CD4-positive, alpha-beta T cell treated with Interleukin-2 at 100 ng/mL for 4 hours (primary cell): ENCODE measurements around the gene ABHD11.
"Not testable (repeated sequence)": the region's sequence is repeated elsewhere in the genome, so short reads cannot be mapped to it uniquely, and the experiment has no call there.

ENCODE experiments used
- DNase-seq: peaks from one replicate; pipeline ENCODE4 v3.0.0-alpha.2; 2020; ENCODE audit warnings: low spot score

Gene ABHD11

GRCh38 chr7:73718905-73719805, 19.4 kb downstream of the ABHD11 start, which contains the start of gene STX1A:
Gene STX1A (minus strand): TSS chr7:73719669. CDS start chr7:73719631, 38 bp downstream.
- DNase-seq: peak; percentile 67

DNA sequence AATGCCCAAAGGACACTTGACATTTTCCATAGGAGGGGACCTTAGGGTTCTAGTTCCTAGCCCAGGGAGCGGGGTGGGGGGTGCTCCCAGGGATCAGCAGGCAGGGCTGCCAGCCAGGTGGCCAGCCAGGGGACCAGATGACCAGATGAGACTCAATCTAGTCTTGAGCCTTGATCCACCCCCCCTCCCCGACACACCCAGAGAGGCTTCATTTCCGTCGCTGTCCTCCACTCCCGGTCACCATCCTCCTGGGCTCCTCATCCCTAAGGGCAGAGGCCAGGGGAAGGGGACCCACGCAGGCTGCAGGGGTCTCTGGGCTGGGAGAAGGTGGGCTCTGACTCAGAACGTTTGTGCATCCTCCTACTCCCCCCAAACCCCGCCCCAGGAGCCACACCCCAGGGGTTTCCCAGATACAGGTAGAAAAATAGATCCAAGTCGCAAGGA, 20.1 kb downstream of the ABHD11 start:
- DNase-seq: peak; percentile 36

DNA sequence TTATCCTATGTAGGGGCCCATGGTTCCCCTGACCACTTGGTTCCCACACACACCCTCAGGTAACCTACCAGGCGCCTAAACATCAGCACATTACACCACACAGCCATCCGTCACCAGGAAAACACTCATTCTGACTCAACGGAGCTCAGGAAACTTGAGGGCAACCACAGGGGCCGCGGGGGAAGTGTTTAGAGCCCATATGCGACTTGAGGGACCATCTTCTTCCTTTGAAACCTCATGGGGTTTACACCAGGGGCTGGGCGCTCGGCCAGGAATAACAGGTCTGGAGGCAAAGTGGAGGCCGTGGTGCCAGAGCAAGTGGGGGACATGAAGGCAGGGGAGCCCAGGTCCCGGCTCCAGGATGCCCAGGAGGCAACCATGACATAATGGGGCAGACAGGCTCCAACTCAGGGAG, 20.6 kb downstream of the ABHD11 start:
- DNase-seq: peak; percentile 85

- DNase-seq: no peak
Measured at GRCh38 chr7:73717025-73717807, 21.4 kb downstream of the ABHD11 start.

DNA sequence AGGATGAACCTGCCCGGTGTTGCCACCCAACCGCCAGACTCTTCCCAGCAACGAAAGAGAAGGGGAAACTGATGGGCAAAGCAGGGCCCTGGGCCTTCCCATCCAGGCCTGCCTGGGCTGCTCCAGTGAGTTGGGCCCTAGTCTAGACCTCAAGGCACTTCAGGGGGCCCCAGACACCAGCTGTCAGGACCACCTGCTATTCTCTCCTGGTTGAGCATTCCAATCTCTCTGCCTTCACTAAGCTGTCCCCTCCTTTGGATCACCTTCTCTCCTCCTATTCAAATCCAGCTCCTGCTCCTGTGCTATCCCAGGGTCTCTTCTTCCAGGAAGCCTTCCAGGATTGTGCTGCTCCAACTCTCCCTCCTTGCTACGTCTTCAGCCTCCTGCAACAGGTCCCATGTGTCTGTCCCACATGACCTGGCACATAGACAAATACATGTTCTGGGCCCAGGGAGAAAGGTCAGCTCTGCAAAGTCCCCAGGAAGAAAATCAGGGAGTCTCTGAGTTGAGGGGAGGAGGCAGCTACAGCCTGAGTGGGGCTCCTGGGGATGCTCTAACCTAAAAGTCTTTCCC, 22.2 kb downstream of the ABHD11 start:
- no peak for DNase-seq

- peak; percentile 26 for DNase-seq
Measured at GRCh38 chr7:73715648-73716317, 22.8 kb downstream of the ABHD11 start.

DNA sequence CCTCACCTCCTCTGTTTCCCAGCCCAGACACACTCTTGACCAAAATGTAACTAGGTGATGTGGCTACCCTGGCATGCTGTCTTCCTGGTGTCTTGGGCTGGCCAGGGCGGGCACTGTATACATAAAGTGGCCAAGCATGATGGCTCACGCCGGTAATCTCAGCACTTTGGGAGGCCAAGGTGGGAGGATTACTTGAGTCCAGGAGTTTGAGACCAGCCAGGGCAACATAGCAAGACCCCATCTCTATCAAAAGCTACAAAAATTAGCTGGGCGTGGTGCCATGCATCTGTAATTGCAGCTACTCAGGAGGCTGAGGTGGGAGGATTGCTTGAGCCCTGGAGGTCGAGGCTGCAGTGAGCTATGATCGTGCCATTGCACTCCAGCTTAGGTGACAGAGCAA, 25.3 kb downstream of the ABHD11 start:
- DNase-seq: not testable (repeated sequence)

GRCh38 chr7:73712773-73713172, 25.8 kb downstream of the ABHD11 start:
- DNase-seq: no peak

GRCh38 chr7:73708961-73709549, 29.5 kb downstream of the ABHD11 start:
- no peak for DNase-seq

DNA sequence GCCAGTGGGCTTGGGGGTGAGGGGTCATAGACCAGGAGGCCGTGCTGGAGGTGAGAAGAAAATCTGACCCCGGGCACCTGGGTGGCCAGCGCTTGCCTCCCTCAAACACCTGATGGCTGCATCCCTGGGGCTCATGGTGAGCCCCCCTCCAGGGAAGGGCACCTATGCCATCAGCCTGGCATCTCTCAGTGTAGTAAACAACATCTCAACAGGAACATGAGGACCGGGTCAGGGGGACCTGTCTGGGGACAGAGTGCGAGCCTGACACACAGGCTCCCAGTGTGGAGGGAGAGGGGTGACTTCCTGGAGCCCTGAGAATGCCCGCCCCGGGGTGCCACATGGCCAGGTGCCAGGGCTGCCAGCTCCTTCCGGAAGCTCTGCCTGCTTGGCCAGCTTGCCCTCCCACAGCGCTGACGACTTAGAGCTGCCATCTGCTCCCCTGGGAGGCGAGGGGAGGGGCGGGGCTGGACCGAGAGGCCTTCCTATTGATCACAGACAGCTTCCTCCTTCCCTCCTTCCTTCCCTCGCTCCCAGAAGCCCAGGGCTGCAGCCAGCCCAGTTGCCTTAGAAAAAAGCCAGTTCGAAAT, 31.5 kb downstream of the ABHD11 start:
- DNase-seq: peak; percentile 7

- no peak for DNase-seq
Measured at GRCh38 chr7:73706126-73707044, 32.2 kb downstream of the ABHD11 start.

DNA sequence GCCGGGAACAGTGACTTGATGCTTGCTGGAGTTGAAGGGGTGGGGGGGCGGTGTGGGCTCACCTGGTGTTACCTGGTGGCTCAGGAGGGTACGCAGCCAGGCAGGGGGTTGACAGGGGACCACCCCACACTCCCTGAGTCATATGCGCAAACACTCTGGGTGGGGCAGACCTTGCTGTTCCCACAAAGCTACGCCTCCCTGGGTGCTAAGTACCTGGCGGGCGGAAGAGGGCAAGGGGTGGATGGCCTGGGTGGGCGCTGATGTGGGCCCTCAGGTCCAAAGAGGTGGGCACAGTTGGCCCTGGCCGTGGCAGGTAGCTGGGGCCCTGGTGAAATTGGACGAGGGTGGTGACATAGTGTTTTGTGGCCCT, 33.1 kb downstream of the ABHD11 start:
- no peak for DNase-seq

GRCh38 chr7:73704640-73705550, 33.7 kb downstream of the ABHD11 start:
- no peak for DNase-seq

DNA sequence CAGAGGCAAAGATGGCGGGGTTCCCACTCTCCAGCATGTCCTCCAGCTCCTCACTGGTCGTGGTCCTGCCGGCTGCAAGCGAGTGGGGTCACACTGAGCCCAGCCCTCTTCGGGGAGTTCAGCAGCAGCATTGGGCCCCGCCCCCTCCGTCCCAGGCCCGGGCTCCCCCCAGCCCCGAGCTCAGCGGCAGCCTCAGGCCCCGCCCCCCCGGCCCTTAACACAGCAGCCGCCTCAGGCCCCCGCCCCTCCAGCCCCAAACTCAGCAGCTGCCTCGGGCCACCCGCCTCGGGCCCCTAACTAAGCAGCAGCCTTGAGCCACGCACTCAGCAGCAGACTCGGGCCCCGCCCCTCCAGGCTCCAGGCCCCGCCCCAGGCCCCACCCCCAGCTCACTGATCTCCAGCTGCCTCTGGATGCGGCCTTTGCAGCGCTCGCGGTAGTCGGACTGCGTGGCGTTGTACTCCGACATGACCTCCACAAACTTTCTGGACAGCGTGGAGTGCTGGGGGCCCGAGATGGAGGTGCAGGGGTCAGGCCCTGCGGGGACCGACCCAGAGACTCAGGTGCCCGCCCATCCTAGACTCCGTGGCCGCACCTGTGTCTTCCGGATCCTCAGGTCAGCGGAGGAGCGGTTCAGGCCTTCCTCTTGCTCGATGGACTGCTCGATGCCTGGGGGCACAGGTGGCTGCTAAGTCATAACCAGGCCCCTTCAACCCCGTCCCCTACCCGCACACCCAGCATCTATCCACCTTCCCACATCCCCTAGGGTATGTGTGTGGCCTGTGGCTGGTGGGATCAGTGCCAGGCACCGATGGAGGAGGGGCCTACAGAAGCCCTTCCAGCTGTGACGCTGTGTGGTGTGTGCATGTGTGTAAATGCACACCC, 34.6 kb downstream of the ABHD11 start:
- peak; percentile 11 for DNase-seq

GRCh38 chr7:73703225-73703624, 35.4 kb downstream of the ABHD11 start:
- no peak for DNase-seq

GRCh38 chr7:73702665-73703064, 35.9 kb downstream of the ABHD11 start:
- no peak for DNase-seq

GRCh38 chr7:73702226-73702625, 36.4 kb downstream of the ABHD11 start:
- no peak for DNase-seq
